GM19467 (cell line): Measurements from ENCODE around the gene ANKHD1.

ENCODE experiments used
- ATAC-seq: cut with Tn5 transposase; IDR thresholded peaks from one replicate; pipeline ENCODE4 v1.9.1; 2021; ENCODE audit warnings: mild to moderate bottlenecking, moderate library complexity; ENCODE audit not compliant: unreplicated experiment

Gene ANKHD1

DNA sequence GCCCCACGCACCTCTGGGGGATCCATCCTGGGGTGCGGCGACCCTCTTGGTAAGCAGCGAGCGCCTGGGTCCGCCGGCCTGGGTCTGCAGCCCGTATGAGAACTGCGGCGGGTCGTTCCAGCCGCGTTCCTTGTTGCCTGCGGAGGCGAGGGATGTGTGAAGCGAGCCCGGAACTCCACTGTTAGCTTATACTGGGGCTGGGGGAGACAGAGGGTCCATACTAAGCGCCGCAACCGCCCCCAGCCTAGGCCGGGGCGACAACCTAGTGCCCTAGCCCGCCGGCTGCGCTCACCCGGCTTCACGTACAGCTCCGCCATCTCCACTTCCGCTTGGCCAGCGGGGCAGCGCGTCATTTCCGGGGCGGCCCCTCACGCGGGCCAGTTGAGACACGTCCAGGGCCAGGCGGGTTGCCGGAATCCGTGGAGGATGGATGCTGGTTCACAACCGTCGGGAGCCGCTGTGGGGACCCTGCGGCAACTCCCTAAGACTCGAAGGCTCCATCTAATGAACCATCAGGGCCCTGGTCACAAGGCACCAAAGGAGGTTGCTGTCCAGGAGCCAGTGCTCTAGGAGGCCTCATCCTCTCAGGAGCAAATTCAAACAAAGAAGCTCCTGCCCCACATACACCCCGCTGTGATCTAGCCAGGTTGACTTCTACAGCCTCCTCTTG lies 155.6 kb downstream of the ANKHD1 start, which contains the start of gene SRA1:
SRA1 (minus strand) TSS at position 338 of the 670 bp plus-strand sequence; CDS start at position 317, 21 bp downstream.
- ATAC-seq = peak; percentile 97

DNA sequence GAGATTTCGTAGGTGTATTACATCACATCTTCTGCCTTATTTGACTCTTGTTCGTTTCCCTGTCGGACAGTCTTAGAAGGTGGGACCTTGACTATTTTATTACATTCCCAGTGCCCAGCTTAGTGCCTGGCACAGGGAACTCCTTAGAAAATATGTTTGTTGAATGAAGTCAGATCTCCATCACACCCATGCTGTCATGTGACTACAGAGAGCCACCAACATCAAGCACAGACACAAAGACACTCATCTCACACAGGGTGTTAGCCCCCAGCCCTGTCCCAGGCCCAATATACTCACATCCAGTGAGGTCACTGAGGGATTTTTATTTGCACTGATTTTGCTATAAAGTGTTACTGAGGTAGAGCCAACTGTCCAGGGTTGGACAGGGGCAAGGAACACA lies 156.3 kb downstream of the ANKHD1 start:
- ATAC-seq = no peak

DNA sequence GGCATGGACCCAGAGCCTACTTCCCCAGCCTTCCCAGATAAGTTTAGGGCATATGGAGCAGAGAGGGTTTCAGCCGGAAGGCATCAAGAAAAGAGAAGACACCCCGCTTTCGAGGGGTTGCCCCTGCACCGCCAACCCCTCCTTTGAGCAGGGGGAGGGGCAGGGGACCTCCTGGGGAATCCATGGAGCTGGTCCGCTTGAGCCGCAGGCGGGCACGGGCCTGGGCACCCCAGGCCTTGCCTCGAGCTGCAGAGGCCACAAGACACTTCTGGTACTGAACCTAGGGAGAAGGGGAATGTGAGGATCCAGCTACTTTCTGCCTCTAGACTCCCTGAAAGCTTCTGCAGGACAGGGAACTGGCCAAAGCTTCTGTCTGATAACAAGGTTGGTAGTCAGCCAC lies 156.9 kb downstream of the ANKHD1 start:
- no peak for ATAC-seq

DNA sequence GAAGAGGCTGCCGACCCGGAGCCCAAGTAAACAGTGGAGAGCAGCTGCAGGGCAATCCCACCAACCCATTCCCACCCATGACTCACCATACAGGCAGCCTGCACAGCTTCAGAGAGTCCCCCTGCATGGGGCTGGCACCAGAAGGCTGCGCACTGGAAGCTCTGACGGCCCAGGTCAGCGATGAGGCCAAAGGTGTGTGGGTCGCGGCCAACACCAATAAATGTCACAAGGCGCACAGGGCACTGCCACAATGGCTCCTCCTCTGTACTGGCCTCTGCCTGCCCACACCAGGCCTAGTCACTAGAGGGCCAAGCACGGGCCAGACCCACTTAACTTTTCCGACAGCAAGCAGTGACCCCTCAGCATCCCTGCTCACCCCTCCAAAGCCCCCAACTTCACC lies 158.6 kb downstream of the ANKHD1 start:
- no peak for ATAC-seq

DNA sequence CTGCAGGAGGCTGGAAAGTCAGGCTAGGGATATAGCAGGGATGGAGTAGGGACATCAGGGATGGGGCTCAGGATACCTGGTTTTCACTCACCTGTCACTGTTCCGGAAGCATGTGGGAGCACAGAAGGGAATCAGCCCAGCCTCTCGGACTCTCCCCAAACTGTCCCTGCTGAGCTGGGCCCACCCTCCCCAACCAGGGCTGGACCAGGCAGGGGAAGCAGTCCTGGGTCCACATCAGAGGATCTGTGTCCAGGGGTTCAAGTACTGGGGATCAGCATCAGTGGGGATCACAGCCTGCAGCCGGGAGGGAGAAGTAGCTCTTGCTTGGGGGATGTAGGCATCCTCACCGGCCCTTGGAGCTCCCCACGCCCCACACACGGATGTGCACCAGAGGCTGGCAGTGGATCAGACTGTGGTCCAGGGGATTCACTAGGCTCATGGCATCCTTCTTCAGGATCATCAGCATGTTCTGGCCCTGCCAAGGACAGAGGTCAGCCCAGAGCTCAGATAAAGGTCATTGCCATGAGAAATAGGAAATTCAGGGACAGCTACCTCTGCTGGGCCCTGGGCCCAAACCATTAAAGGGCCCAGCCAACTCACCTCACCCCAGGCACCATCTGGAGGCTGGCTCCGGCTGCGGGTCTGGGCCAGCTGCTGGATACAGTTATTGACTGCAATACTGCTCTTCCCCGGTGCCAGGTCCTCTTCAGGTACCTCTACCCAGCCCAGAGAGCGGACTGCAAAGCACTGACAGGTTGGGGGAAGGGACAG lies 160.3 kb downstream of the ANKHD1 start:
- ATAC-seq = no peak

DNA sequence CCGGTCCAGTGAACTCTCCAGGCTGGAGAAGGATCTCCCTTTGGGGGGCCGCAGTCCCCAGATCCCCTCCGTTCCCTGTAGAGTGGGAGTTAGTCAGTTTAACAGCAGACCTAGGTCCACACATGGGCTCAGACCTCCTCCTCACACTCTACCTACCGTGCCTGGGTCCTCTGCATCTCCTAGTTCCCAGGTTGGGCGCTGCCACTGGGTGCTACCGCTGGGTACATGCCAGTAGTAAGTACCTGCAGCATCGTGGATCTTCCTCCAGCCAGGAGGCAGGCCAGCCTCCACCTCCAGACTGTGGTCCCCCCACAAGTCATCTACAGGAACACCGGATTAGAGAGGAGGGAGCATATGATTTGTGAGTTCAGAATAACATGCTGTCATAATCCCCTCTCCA lies 162.0 kb downstream of the ANKHD1 start:
- no peak for ATAC-seq

DNA sequence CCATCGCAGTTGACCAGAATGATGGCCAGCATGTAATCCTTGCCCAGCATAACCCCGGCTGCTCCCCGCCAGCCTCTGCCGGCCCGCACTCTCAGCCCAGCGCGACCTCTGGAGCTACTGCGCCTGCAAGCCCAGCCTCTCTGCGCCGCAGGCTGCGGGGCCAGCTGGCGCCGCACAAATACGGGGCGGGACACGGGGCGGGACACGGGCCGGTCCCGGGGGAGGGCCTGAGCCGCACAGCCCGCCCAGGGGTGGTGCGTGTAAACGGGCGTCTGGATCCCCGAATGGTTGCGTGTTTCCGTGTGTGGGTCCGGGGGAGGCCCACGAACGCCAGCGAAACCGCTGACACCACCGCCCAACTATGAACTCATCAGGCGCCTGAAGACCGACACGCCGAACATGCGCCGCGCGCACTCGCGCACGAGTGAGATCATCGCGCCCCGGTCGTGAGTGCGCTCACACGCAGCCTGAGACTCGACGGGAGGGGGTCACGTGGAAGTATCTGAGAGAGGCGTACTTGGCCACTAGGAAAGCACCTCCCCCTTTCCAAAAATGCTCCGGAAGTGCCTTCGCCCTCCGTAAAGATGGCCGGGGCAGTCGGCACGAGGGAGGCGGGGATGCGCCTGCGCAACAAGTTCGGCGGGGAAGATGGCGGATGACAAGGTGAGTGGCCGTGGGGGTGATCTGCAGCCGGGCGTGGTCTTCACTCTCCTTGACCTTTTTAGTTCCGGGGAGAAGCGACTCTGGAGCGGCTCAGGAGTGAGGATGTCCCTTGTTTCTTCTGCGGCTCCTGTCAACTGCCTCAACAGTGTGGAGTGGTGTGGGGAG lies 162.8 kb downstream of the ANKHD1 start, which contains the start of the genes APBB3 and SLC35A4:
APBB3 (minus strand) TSS at position 403 of the 828 bp plus-strand sequence; CDS start at position 50, 353 bp downstream.
SLC35A4 (plus strand) TSS at position 633 of the 828 bp plus-strand sequence. CDS start 2,342 bp downstream, outside the sequence.
- ATAC-seq = peak; percentile 80

DNA sequence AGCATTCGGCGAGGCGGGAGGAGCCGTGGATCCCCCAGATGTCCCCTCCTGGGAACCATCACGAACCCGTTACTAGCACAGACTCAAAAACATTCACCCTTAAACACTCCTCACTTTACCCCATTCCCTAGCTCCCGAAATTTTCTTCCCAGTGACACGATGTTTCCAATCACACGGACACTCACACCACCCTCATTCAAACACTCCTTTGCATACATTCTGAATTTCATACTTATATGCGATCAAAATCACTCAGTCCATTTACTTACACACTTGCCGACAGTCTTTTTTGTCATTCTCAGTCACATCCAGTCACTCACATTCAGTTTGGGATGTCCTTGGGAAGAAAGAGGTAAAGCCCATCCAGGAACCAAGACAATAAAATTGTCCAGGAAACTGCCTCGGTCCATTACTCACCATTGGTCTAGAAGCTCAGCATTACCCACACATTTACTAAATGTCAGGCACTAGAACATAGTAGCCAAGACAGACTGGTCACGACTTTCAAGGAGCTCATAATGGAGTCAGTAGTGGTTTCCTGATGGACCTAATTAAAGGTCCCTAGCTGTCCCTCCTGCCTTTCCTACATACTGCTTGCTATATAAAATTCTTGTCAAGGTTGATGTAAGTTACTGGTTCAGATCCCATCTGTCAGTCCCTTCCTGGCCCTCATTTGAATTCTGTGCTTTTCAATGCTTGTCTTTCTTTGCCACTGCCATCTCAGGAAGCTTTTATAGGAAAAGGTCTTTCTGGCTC lies 163.6 kb downstream of the ANKHD1 start:
- ATAC-seq = no peak

DNA sequence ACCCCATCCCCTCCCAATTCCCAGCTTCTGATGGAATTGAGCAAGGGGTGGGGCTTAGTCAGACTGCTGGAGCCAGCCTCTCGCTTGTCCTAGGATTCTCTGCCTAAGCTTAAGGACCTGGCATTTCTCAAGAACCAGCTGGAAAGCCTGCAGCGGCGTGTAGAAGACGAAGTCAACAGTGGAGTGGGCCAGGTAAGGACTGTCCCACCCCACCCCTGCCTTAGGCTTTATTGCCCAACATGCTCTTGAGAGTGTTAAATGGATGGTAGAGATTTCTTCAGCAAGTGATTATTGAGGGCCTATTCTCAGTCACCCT lies 164.1 kb downstream of the ANKHD1 start:
- no peak for ATAC-seq

DNA sequence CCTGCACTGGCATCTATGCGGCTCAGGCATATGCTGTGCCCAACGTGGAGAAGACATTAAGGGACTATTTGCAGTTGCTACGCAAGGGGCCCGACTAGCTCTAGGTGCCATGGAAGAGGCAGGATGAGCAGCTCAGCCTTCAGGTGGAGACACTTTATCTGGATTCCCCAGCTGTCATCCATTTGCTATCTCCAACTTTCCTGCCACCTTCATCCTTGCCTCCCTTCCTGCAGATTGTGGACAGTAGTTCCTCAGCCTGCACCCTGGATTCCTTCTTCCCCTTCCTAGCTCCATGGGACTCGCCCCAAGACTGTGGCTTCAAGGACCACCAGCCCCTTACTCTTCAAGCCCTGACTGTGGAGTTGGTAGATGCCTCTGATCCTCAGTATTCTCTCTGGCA lies 165.0 kb downstream of the ANKHD1 start:
- ATAC-seq = no peak

DNA sequence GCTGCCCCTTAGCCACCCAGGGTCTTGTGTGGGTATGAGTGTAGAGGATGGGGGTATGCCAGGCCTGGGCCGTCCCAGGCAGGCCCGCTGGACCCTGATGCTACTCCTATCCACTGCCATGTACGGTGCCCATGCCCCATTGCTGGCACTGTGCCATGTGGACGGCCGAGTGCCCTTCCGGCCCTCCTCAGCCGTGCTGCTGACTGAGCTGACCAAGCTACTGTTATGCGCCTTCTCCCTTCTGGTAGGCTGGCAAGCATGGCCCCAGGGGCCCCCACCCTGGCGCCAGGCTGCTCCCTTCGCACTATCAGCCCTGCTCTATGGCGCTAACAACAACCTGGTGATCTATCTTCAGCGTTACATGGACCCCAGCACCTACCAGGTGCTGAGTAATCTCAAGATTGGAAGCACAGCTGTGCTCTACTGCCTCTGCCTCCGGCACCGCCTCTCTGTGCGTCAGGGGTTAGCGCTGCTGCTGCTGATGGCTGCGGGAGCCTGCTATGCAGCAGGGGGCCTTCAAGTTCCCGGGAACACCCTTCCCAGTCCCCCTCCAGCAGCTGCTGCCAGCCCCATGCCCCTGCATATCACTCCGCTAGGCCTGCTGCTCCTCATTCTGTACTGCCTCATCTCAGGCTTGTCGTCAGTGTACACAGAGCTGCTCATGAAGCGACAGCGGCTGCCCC lies 165.6 kb downstream of the ANKHD1 start:
- ATAC-seq = no peak

DNA sequence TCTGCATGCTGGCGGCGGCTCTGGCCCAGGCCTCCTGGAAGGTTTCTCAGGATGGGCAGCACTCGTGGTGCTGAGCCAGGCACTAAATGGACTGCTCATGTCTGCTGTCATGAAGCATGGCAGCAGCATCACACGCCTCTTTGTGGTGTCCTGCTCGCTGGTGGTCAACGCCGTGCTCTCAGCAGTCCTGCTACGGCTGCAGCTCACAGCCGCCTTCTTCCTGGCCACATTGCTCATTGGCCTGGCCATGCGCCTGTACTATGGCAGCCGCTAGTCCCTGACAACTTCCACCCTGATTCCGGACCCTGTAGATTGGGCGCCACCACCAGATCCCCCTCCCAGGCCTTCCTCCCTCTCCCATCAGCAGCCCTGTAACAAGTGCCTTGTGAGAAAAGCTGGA lies 166.2 kb downstream of the ANKHD1 start:
- ATAC-seq = no peak

DNA sequence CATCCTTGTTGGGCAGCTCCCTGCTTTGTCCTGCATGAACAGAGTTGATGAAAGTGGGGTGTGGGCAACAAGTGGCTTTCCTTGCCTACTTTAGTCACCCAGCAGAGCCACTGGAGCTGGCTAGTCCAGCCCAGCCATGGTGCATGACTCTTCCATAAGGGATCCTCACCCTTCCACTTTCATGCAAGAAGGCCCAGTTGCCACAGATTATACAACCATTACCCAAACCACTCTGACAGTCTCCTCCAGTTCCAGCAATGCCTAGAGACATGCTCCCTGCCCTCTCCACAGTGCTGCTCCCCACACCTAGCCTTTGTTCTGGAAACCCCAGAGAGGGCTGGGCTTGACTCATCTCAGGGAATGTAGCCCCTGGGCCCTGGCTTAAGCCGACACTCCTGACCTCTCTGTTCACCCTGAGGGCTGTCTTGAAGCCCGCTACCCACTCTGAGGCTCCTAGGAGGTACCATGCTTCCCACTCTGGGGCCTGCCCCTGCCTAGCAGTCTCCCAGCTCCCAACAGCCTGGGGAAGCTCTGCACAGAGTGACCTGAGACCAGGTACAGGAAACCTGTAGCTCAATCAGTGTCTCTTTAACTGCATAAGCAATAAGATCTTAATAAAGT lies 166.9 kb downstream of the ANKHD1 start:
- no peak for ATAC-seq

DNA sequence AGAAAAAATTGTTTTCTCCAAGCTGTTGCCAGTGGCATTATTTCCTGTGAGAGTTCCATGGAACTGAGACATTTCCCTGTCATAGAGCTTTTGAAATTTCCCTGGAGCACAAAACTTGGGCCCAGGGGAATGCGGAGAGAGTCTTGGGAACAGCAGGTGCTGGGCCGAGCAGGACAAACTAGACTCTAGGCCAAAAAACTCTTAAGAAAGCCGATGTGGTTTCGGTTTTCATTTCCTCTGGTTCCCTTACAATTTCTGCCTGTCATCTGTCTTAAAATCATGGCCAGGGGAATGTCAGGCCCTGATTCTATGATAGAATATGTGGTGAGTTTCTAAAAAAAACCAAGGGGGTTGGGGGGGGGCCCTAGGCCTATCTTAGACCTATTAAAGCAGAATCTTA lies 167.6 kb downstream of the ANKHD1 start:
- ATAC-seq = no peak

DNA sequence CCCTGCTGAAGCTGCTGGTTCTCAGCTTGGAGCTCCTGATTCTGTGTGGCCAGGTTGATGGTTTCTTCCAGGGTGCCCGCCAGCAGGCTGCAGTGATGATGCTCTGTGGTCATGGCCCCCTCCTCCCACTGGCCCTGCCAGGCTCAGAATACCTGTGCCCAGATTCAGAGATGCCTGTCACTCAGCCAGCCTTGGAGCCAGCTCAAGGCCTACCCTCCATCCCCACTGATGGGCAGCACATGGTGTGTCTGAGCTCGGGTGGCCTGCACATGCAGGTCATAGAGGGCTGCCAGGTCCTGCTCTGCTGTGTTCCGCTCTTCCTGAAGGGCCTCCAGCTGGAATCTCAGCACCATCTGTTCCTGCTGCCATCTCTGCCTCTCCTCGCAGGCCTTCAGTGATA lies 168.4 kb downstream of the ANKHD1 start:
- no peak for ATAC-seq

DNA sequence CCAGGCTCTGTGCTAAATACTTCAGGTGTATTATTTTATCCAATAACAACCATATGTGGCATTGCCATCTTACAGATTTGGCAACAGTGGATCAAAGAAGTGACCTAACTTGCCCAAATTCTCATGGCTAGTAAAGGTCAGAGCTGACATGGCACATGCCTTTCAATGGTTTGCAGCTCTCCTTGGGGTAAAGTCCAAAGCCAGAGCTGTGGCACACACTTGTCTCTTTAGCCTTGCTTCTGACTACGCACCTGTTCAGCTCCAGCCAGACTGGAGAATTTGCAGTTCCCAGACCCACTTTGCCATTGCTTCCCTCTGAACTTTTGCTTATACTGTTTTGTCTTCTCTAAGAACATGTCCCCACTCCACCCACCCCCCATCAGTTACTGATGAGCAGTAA lies 168.9 kb downstream of the ANKHD1 start:
- ATAC-seq = no peak

DNA sequence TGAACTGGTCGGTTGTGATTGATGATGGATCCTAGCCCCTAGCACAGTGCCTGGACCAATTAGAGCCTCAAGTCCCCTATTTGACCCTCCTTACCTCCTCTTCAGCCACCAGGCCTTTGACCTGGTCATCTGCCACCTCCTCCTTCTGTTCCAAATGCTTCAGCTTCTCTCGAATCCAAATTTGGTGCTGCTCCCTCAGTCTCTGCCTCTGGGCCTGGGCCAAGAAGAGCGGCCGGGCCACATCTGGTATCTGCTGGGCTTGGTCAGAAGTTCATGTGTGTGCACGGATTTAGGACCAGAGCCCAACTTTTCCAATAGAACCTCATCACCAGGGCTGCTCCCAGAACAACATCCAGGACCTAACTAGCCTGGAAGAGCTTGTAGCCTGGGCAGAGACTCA lies 169.5 kb downstream of the ANKHD1 start:
- ATAC-seq = no peak

DNA sequence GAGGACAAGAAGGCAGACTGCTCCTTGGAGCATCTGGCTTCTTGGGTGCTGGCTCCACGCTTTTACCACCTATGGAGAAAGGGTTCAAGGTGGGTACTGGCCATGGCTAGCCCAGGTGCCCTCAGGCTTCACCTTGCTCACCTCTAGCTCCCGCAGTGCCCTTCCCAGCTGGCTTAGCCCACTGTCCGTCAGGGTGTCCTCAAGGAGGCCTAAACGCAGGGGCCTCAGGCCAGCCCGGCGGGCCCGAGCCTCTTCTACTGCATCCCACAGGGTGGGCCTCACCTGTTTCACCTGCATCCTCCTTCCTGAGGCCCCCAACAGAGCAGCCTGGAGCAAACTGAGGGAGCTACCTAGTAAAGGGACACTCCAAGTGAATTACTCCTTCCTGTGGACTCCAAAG lies 172.1 kb downstream of the ANKHD1 start:
- no peak for ATAC-seq

DNA sequence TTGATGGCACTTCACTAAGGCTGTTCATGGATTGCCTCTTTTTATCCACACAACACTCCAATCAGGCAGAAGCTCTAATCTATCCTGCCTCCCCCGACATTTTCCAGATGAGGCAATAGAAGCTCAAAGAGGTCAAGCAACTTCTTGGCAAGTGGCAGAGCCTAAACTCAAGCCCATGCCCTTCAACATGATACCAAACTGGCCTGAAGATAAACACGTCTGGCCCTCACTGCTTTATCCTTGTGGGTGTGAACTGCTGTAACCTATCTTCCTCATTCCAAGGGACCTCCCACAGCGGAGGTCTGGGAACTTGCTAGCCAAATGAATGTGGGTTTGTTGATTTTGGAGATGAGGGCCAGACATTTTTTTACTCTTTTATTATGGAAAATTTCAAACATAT lies 172.5 kb downstream of the ANKHD1 start:
- no peak for ATAC-seq

DNA sequence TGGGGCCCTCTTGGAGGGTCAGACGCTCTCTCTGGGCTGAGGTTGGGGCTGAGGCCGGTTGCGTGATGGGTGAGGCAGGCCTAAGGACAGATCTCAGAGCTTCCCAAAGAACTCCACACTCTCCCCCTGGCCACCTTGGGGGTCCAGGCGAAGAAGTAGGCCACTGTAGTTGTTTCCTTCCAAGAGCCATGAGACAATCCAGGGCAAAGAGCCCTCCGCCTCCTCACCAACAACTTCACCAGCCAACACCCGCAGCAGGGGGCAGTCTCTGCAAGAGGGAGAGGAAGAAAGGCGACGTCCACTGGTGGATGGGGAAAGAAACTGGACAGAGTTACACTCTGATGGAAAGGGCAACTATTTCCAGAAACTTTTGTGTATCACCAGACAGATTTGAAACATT lies 173.7 kb downstream of the ANKHD1 start:
- ATAC-seq = no peak
